ENCODE data around the gene ITGA4. TPM values are rescaled to one million over a fixed set of nuclear protein-coding genes. Genes with fewer than 3 reads are reported as not detected.
A peak's percentile ranks its signal among the peaks of the same experiment; 100 is the strongest.

ITGA4 gene
- total RNA-seq = 138 TPM

DNA sequence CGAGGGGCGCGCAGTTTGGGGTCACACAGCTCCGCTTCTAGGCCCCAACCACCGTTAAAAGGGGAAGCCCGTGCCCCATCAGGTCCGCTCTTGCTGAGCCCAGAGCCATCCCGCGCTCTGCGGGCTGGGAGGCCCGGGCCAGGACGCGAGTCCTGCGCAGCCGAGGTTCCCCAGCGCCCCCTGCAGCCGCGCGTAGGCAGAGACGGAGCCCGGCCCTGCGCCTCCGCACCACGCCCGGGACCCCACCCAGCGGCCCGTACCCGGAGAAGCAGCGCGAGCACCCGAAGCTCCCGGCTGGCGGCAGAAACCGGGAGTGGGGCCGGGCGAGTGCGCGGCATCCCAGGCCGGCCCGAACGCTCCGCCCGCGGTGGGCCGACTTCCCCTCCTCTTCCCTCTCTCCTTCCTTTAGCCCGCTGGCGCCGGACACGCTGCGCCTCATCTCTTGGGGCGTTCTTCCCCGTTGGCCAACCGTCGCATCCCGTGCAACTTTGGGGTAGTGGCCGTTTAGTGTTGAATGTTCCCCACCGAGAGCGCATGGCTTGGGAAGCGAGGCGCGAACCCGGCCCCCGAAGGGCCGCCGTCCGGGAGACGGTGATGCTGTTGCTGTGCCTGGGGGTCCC lies at the start of gene ITGA4:
Gene ITGA4, plus strand, starts transcription at position 266 of the 620 bp plus-strand sequence. Its CDS starts 269 bp downstream, at position 535.
- Histone ChIP-seq H3K4me1 (ENCODE audit: insufficient read depth, low read length) (peaks cover 28% of the 10 kb centered on the region), H3K9me3 (ENCODE audit: low read depth, low read length) (no peaks in the 10 kb centered on the region), H3K4me3 (ENCODE audit: low read length) (peak within 1 kb of the TSS; percentile 79), H3K27me3 (ENCODE audit: insufficient read depth, low read length) (no peaks in the 10 kb centered on the region)

DNA sequence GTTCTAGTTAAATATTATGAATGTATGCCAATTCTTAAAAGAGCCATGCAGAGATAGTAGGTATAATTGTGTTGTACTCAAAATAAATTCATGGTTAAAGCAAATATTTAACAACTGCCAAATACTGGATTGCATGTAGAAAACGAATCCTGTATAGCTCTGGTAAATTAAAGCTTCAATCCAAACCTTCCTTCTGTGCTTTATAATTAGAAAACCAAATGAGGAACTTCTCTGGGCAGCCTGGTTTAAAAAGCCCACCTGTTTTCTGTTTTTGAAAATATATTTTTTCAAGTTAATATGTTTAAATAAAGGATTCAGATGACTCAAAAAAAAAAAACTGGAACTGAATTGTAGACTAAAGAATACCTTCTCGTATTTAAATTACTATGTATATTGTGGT lies 48.3 kb upstream of the ITGA4 start:
- no peaks in the 10 kb centered on the region for H3K9me3 ChIP-seq (ENCODE audit: low read depth, low read length)
- H3K4me3 ChIP-seq (ENCODE audit: low read length) = no peak overlapping the region
- peaks cover 40% of the 10 kb centered on the region for H3K4me1 ChIP-seq (ENCODE audit: insufficient read depth, low read length)
- H3K27me3 ChIP-seq (ENCODE audit: insufficient read depth, low read length) = no peaks in the 10 kb centered on the region

DNA sequence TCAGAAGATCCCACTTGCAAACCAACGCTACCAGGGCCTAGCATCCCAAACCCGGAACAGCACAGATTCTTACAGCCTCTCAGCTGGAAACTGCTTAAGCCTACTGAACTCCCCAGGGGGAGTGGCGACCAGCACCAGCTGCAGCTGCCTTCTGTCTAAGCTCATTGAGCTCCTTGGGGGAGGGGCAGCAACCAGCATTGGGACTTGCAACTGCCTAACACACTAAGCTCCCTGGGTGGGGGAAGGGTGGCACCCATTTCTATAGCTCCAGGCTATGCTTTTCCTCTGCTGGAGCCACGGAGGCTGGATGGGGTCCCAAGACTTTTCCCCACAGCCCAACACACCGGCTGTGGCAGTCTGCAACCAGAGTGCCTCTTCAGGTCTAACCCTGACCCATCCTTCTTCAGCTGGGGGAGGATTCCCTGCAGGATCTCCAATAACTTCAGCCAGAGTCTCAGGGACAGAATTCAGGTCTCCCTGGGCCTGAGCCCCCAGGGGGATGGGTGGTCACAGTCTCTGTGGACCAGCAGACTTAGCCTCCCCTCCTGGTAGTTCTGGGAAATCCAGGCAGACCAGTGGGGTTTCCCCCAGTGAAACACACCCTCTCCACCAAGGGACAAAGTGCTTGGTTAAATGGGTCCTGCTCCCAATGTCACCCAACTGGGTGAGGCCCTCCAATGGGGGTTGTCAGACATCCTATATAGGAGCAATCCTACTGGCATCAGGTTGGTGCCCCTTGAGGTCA lies 45.9 kb upstream of the ITGA4 start:
- no peak overlapping the region for H3K4me3 ChIP-seq (ENCODE audit: low read length)
- H3K9me3 ChIP-seq (ENCODE audit: low read depth, low read length) = no peaks in the 10 kb centered on the region
- peaks cover 36% of the 10 kb centered on the region for H3K4me1 ChIP-seq (ENCODE audit: insufficient read depth, low read length)
- no peaks in the 10 kb centered on the region for H3K27me3 ChIP-seq (ENCODE audit: insufficient read depth, low read length)

DNA sequence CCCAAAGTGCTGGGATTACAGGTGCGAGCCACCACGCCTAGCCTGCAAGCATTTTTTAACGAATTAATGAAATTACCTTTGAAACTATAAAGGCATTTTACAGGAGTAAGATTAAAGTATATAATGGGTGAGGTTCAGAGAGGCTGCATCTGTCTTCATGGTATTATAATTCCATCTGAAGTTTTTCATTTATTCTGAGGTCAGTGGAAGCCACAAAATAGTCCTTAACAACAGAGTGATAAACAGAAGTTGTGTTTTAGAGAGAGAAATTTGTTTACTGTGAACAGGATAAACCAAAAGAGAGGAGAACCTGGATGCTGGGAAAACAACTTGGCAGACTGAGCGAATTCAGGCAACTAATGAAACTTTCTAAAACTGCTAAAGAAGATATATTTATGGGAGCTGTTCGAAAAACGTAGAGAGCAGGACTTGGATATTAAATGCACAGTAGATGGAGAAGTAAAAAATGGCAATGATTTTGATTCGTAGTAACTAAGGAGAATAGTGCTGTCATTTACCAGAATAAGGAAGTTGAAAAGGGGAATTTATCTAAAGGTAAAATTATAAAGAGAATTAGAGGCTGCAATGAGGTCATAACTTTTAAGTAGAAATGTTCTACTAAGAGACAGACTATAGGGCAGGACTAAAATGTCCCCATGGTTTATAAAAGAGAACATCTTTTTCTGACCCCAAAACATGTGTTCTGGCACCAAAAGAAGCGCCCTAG lies 37.9 kb upstream of the ITGA4 start:
- H3K27me3 ChIP-seq (ENCODE audit: insufficient read depth, low read length) = no peaks in the 10 kb centered on the region
- no peaks in the 10 kb centered on the region for H3K9me3 ChIP-seq (ENCODE audit: low read depth, low read length)
- peaks cover 20% of the 10 kb centered on the region for H3K4me1 ChIP-seq (ENCODE audit: insufficient read depth, low read length)
- no peak overlapping the region for H3K4me3 ChIP-seq (ENCODE audit: low read length)

DNA sequence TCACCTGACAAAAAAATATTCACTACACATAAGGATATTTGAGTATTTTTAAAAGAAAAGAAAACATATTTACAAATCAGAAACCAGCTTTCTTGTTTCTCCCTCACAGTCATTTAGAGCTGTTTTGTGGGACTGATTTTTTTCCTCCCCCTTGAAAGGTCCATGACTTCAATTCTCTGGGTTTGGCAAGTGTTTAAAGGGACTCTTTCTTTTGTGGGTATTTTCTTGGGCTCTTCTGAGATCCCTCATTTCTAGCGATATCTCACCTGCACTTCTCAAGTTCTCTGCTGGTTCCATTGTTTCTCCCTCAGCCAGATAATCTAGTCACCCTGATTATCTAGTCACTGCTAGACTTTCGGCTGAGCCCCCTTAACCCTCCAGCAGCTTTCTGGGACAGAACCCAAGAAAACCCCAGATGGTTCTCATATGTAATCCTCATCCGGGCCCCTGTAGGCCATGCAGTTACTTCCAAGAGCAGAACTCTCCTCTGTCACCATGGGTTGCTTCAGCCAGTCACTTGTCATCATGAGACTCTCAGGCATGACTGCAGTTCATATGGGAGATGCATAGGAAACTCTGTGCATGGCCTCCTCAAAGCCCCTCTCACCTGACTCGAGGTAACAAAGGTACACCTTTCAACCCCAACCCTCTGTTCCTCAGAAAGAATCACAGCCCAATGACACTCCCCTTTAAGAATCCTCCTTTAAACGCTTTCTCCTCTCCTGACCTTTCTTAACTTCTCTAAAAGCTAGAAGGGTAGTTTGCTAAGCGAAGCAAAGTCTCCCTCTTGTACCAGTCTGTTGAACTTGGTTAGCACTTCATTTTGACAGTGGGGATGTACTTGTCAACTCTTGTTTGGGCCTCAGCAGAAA lies 36.7 kb upstream of the ITGA4 start:
- H3K4me1 ChIP-seq (ENCODE audit: insufficient read depth, low read length) = peaks cover 20% of the 10 kb centered on the region
- no peaks in the 10 kb centered on the region for H3K9me3 ChIP-seq (ENCODE audit: low read depth, low read length)
- H3K27me3 ChIP-seq (ENCODE audit: insufficient read depth, low read length) = no peaks in the 10 kb centered on the region
- H3K4me3 ChIP-seq (ENCODE audit: low read length) = no peak overlapping the region

DNA sequence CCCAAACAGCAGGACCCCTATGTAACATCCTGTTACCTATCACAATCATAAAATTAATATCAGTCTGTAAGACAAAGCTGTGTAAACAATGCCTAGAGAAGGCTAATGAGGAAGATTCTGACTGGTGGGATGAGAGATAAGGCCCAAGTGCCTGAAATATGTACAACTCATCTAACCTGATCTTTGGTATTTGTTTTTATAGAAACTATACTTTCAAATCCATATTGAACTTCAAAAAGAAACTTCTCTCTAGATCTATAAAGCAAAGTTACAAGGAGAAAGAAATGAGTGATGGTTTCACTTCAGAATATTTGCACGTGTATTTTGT lies 36.1 kb upstream of the ITGA4 start:
- Histone ChIP-seq H3K9me3 (ENCODE audit: low read depth, low read length) (no peaks in the 10 kb centered on the region), H3K27me3 (ENCODE audit: insufficient read depth, low read length) (no peaks in the 10 kb centered on the region), H3K4me1 (ENCODE audit: insufficient read depth, low read length) (peaks cover 20% of the 10 kb centered on the region), H3K4me3 (ENCODE audit: low read length) (no peak overlapping the region)

DNA sequence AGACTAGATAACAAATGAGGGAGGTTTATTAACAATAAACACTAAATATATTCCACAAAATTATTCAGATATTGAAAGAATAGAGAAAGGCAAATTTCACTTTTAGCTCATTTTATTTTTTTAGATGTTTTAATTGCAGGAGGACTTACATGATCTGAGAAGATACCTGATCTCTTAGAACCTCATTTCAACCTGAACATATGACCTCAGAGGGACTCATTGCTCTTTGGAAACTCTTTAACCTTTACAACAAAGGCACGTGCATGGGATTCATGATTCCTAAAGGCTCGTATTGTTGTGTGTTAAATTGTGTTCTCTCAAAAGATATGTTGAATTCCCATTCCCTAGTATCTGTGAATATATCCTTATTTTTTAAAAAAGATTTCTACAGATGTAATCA lies 35.7 kb upstream of the ITGA4 start:
- H3K27me3 ChIP-seq (ENCODE audit: insufficient read depth, low read length) = no peaks in the 10 kb centered on the region
- H3K4me1 ChIP-seq (ENCODE audit: insufficient read depth, low read length) = peaks cover 20% of the 10 kb centered on the region
- no peaks in the 10 kb centered on the region for H3K9me3 ChIP-seq (ENCODE audit: low read depth, low read length)
- H3K4me3 ChIP-seq (ENCODE audit: low read length) = no peak overlapping the region

DNA sequence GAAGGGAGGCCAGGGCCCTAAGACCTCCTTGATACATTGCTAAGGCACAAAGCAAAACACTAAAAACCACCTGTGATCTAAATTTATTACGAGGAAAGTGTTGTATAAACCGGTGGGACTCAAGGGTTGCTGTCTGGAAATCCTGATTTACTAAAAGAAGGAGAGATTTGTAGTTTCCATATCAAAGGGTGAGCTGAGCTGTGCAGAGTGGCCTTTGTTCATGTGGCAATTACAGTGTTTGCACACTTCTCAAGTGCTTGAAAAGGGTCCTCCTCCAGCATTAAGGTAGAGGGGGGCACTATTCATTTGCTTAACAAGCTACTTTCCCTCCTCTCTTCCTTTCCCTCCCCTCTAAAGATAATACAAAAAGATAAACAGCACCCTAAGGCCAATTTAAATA lies 30.5 kb upstream of the ITGA4 start:
- Histone ChIP-seq H3K27me3 (ENCODE audit: insufficient read depth, low read length) (no peaks in the 10 kb centered on the region), H3K9me3 (ENCODE audit: low read depth, low read length) (no peaks in the 10 kb centered on the region), H3K4me1 (ENCODE audit: insufficient read depth, low read length) (peaks cover 10% of the 10 kb centered on the region), H3K4me3 (ENCODE audit: low read length) (no peak overlapping the region)

DNA sequence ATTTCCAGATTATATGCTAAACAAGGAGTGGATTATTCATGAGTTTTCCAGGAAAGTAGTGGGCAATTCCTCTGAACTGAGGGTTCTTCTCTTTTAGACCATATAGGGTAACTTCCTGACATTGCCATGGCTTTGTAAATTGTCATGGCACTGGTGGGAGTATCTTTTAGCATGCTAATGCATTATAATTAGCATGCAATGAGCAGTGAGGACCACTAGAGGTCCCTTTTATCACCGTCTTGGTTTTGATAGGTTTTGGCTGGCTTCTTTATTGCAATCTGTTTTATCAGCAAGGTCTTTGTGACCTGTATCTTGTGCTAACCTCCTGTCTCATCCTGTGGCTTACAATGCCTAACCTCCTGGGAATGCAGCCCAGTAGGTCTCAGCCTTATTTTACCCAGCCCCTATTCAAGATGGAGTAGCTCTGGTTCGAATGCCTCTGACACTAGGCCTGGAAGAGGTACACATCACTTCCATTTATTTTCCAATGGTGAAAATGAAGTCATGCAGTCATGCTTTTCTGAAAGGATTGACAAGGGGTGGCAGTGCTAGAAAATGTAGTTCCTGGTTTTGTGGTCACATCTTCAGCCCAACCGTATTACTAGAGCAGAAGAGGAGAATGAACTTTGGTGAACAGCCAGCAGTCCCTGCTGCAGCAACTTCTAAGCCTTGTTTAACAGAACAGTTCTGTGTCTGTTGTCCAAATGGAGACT lies 26.6 kb upstream of the ITGA4 start:
- Histone ChIP-seq H3K27me3 (ENCODE audit: insufficient read depth, low read length) (no peaks in the 10 kb centered on the region), H3K4me3 (ENCODE audit: low read length) (no peak overlapping the region), H3K9me3 (ENCODE audit: low read depth, low read length) (no peaks in the 10 kb centered on the region), H3K4me1 (ENCODE audit: insufficient read depth, low read length) (peaks cover 10% of the 10 kb centered on the region)

DNA sequence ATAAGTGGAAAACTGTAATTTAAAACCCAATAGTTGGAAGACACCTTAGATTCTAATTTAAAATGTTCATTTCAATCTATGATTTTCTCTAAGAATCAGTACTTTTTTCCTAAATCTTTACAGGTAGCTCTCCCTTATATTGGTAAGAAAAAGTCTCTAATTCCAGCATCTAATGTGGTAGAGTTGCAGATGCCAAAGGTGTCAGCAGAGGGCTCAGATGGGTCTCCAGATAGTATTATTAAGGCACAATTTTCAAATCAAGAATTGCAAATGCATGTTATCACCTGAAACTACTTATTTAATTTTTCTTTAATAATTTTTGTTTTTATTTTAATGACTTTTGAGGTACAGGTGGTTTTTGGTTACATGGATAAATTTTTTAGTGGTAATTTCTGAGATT lies 25.5 kb upstream of the ITGA4 start:
- no peak overlapping the region for H3K4me3 ChIP-seq (ENCODE audit: low read length)
- peaks cover 10% of the 10 kb centered on the region for H3K4me1 ChIP-seq (ENCODE audit: insufficient read depth, low read length)
- H3K9me3 ChIP-seq (ENCODE audit: low read depth, low read length) = no peaks in the 10 kb centered on the region
- H3K27me3 ChIP-seq (ENCODE audit: insufficient read depth, low read length) = no peaks in the 10 kb centered on the region

DNA sequence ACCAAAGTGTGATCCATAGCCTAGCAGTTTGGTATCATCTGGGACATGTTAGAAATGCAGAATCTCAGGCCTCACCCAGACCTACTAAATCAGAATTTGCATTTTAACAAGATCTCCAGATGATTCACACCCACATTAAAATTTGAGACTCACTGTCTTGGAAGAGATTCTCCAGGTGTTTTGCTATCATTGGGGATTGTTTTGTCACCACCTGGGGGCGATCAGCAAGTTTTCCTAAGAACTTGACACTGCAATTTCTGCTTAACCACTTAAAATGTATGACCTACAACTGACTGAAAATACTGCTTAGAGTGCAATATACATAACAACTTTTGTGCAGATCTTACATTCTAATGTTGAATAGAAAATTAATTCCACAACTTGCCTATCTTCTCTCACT lies 18.9 kb upstream of the ITGA4 start:
- H3K4me1 ChIP-seq (ENCODE audit: insufficient read depth, low read length) = no peaks in the 10 kb centered on the region
- no peaks in the 10 kb centered on the region for H3K27me3 ChIP-seq (ENCODE audit: insufficient read depth, low read length)
- no peaks in the 10 kb centered on the region for H3K9me3 ChIP-seq (ENCODE audit: low read depth, low read length)
- no peak overlapping the region for H3K4me3 ChIP-seq (ENCODE audit: low read length)

DNA sequence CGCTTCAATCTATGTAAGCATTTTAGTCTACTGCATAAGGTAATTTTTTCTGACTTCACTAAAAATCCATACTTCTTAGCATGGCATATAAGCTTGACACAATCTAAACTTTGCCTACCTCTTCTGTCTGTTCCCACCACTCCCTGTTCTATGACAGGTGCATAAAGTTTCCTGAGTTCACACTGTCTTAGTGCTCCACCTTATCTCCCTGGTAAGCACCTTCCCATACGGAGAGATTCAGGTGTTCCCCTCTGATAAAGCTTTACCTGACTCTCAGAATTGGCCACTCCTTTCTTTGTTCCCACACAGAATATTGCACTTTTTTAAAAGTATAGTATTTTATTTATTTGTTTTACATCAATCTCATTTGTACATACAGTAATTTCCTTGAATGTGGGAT lies 16.8 kb upstream of the ITGA4 start:
- Histone ChIP-seq H3K9me3 (ENCODE audit: low read depth, low read length) (no peaks in the 10 kb centered on the region), H3K27me3 (ENCODE audit: insufficient read depth, low read length) (no peaks in the 10 kb centered on the region), H3K4me3 (ENCODE audit: low read length) (no peak overlapping the region), H3K4me1 (ENCODE audit: insufficient read depth, low read length) (no peaks in the 10 kb centered on the region)

DNA sequence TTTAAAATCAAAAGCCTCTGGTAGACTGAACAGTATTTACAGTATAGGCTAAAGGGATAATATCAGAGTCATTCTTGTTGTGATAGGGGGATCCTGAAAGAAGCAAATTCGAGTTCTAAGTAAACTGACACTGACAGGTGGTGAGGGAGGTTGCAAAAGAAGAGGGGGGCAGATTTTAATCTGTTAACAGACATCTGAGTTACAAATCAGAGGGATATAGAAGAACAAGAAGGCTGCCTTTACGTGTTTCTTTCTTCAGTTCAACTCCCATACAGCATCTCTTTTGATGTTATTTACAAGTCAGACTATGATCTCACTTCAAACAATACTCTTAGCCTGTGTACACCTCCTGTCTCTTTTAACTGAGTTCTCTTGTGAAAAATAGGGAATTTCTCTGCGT lies 16.3 kb upstream of the ITGA4 start:
- Histone ChIP-seq H3K4me3 (ENCODE audit: low read length) (no peak overlapping the region), H3K9me3 (ENCODE audit: low read depth, low read length) (no peaks in the 10 kb centered on the region), H3K27me3 (ENCODE audit: insufficient read depth, low read length) (no peaks in the 10 kb centered on the region), H3K4me1 (ENCODE audit: insufficient read depth, low read length) (no peaks in the 10 kb centered on the region)

DNA sequence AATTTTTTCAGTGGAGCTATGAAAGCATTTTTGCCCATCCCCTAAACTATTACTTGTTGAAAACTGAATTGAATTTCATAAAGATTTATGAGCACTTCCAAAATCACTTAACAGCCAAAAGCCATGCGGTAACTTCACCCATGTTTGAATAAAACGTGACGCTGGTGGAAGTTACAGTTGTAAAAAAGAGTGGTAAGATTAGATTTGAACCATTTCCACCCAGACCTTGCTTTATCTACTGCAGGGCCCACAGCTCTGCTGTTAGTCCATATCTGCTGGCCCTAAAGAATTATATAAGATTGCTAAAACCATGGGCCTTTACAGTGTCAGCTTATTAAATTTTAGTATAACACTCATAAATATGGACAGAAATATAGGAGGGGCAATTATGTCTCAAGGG lies 15.5 kb upstream of the ITGA4 start:
- Histone ChIP-seq H3K27me3 (ENCODE audit: insufficient read depth, low read length) (no peaks in the 10 kb centered on the region), H3K4me3 (ENCODE audit: low read length) (no peak overlapping the region), H3K4me1 (ENCODE audit: insufficient read depth, low read length) (peaks cover under 1% of the 10 kb centered on the region), H3K9me3 (ENCODE audit: low read depth, low read length) (no peaks in the 10 kb centered on the region)
